Activated T-helper 2 cell treated with anti-CD3 and anti-CD28 coated beads, Interferon-gamma antibody, Interleukin-2, Interleukin-4, amounts not matched to agents 10 μg/mL and 5 μg/mL and 100 μg/mL, durations not matched to agents 14 hours and 24 hours and 36 hours (primary cell): ENCODE results near the gene CBS. TPM values are rescaled to one million over a fixed set of nuclear protein-coding genes. Genes with fewer than 3 reads are reported as not detected.
"Not testable (repeated sequence)": the region's sequence is repeated elsewhere in the genome, so short reads cannot be mapped to it uniquely, and the experiment has no call there.

ENCODE experiments used
- DNase-seq: peaks from one replicate; pipeline ENCODE4 v3.0.0; 2021; ENCODE audit warnings: low spot score
- H3K27ac Mint-ChIP-seq: one replicate; pipeline ENCODE4 v1.8.0; 2021; ENCODE audit warnings: mixed read lengths
- H3K27me3 Mint-ChIP-seq: one replicate; pipeline ENCODE4 v1.8.0; 2021; ENCODE audit warnings: low read depth, mixed read lengths
- H3K36me3 Mint-ChIP-seq: one replicate; pipeline ENCODE4 v1.8.0; 2021; ENCODE audit warnings: low read depth, mixed read lengths
- H3K4me1 Mint-ChIP-seq: one replicate; pipeline ENCODE4 v1.8.0; 2021; ENCODE audit warnings: low read depth, mixed read lengths
- H3K4me3 Mint-ChIP-seq: one replicate; pipeline ENCODE4 v1.8.0; 2021; ENCODE audit warnings: low read depth, mild to moderate bottlenecking, moderate library complexity, mixed read lengths
- H3K9me3 Mint-ChIP-seq: one replicate; pipeline ENCODE4 v1.8.0; 2021; ENCODE audit warnings: mixed read lengths
- intact Hi-C: fragments of 100-400 bp; cut with micrococcal nuclease; formaldehyde crosslinking; loops from one replicate; pipeline ENCODE4 v1.15.1; 2023
- total RNA-seq: library from RNA; stranded (reverse); gene quantifications from 2 replicates; pipeline ENCODE4 v1.2.3, GENCODE V29; 2022

CBS gene
- total RNA-seq, 1 donor from 2014 or later = 49.0 TPM

- H3K36me3 Mint-ChIP-seq, H3K4me3 Mint-ChIP-seq, H3K9me3 Mint-ChIP-seq, H3K27me3 Mint-ChIP-seq, DNase-seq, intact Hi-C loops, H3K27ac Mint-ChIP-seq, H3K4me1 Mint-ChIP-seq: not testable (repeated sequence)
Measured at GRCh38 chr21:43089463-43089862, 13.8 kb upstream of the CBS start.

GRCh38 chr21:43082587-43083300 is 7.1 kb upstream of the CBS start:
- H3K27ac Mint-ChIP-seq, intact Hi-C loops, H3K9me3 Mint-ChIP-seq: not testable (repeated sequence)

GRCh38 chr21:43076643-43077042 is 1.0 kb upstream of the CBS start:
- H3K9me3 Mint-ChIP-seq, H3K27ac Mint-ChIP-seq, DNase-seq, H3K27me3 Mint-ChIP-seq, H3K4me1 Mint-ChIP-seq, H3K36me3 Mint-ChIP-seq, H3K4me3 Mint-ChIP-seq, intact Hi-C loops: not testable (repeated sequence)

More at GRCh38 chr21:43082587-43083300, 7.1 kb upstream of the CBS start:
- not testable (repeated sequence) for H3K4me3 Mint-ChIP-seq, DNase-seq, H3K4me1 Mint-ChIP-seq, H3K36me3 Mint-ChIP-seq, H3K27me3 Mint-ChIP-seq

GRCh38 chr21:43076023-43076637 is 495 bp upstream of the CBS start:
- H3K36me3 Mint-ChIP-seq, H3K9me3 Mint-ChIP-seq, H3K27ac Mint-ChIP-seq, H3K4me3 Mint-ChIP-seq, intact Hi-C loops, DNase-seq, H3K27me3 Mint-ChIP-seq, H3K4me1 Mint-ChIP-seq: not testable (repeated sequence)

- intact Hi-C loops, DNase-seq, H3K27me3 Mint-ChIP-seq, H3K9me3 Mint-ChIP-seq, H3K27ac Mint-ChIP-seq, H3K4me3 Mint-ChIP-seq, H3K36me3 Mint-ChIP-seq, H3K4me1 Mint-ChIP-seq: not testable (repeated sequence)
Measured at GRCh38 chr21:43074401-43075169, 1.1 kb downstream of the CBS start.

- H3K36me3 Mint-ChIP-seq, DNase-seq, H3K9me3 Mint-ChIP-seq, H3K4me1 Mint-ChIP-seq, intact Hi-C loops, H3K4me3 Mint-ChIP-seq, H3K27ac Mint-ChIP-seq, H3K27me3 Mint-ChIP-seq: not testable (repeated sequence)
Measured at GRCh38 chr21:43072742-43073141, 2.9 kb downstream of the CBS start.

GRCh38 chr21:43069682-43070081 is 6.0 kb downstream of the CBS start:
- H3K36me3 Mint-ChIP-seq, DNase-seq, H3K4me3 Mint-ChIP-seq, H3K27ac Mint-ChIP-seq, intact Hi-C loops, H3K4me1 Mint-ChIP-seq, H3K9me3 Mint-ChIP-seq, H3K27me3 Mint-ChIP-seq: not testable (repeated sequence)

GRCh38 chr21:43068065-43068464 is 7.6 kb downstream of the CBS start:
- H3K9me3 Mint-ChIP-seq, intact Hi-C loops, H3K27me3 Mint-ChIP-seq, H3K4me1 Mint-ChIP-seq, H3K27ac Mint-ChIP-seq, H3K4me3 Mint-ChIP-seq, DNase-seq, H3K36me3 Mint-ChIP-seq: not testable (repeated sequence)

GRCh38 chr21:43066690-43067089 is 8.9 kb downstream of the CBS start:
- H3K4me1 Mint-ChIP-seq, H3K4me3 Mint-ChIP-seq, H3K27ac Mint-ChIP-seq, DNase-seq, intact Hi-C loops, H3K27me3 Mint-ChIP-seq, H3K36me3 Mint-ChIP-seq, H3K9me3 Mint-ChIP-seq: not testable (repeated sequence)

GRCh38 chr21:43065991-43066390 is 9.6 kb downstream of the CBS start:
- H3K4me3 Mint-ChIP-seq, intact Hi-C loops, H3K27me3 Mint-ChIP-seq, H3K36me3 Mint-ChIP-seq, H3K27ac Mint-ChIP-seq, H3K9me3 Mint-ChIP-seq, DNase-seq, H3K4me1 Mint-ChIP-seq: not testable (repeated sequence)

GRCh38 chr21:43064265-43064917 is 11.2 kb downstream of the CBS start:
- DNase-seq, H3K27ac Mint-ChIP-seq, H3K36me3 Mint-ChIP-seq, H3K27me3 Mint-ChIP-seq, intact Hi-C loops, H3K4me3 Mint-ChIP-seq, H3K4me1 Mint-ChIP-seq, H3K9me3 Mint-ChIP-seq: not testable (repeated sequence)

- H3K36me3 Mint-ChIP-seq, DNase-seq, H3K9me3 Mint-ChIP-seq, intact Hi-C loops, H3K27ac Mint-ChIP-seq, H3K4me3 Mint-ChIP-seq, H3K4me1 Mint-ChIP-seq, H3K27me3 Mint-ChIP-seq: not testable (repeated sequence)
Measured at GRCh38 chr21:43062955-43063664, 12.5 kb downstream of the CBS start.
